Fibroblast of skin of left biceps (primary cell): ENCODE measurements around the gene GC.
"Not testable (repeated sequence)": the region's sequence is repeated elsewhere in the genome, so short reads cannot be mapped to it uniquely, and the experiment has no call there.

Experiments
- DNase-seq, 2 experiments: peaks; one replicate each; pipeline ENCODE4 v3.0.0-alpha.2; 2013; ENCODE audit warnings: low read depth in 2 of 2

The GC gene

GRCh38 chr4:71768123-71768522 is 15.8 kb downstream of the GC start:
- no peak for DNase-seq

- DNase-seq: no peak
Observed at GRCh38 chr4:71765821-71766383, 18.0 kb downstream of the GC start.

GRCh38 chr4:71765350-71765749 is 18.5 kb downstream of the GC start:
- DNase-seq: peak in 1 of 2 experiments; percentile 2

- no peak for DNase-seq
Observed at GRCh38 chr4:71752383-71753042, 31.4 kb downstream of the GC start.

GRCh38 chr4:71749008-71749594 is 34.8 kb downstream of the GC start:
- DNase-seq: no peak

GRCh38 chr4:71746379-71746778 is 37.5 kb downstream of the GC start:
- no peak for DNase-seq

- not testable (repeated sequence) for DNase-seq
Observed at GRCh38 chr4:71738782-71739181, 45.1 kb downstream of the GC start.

GRCh38 chr4:71732706-71733105 is 51.2 kb downstream of the GC start:
- DNase-seq: no peak

GRCh38 chr4:71732066-71732465 is 51.8 kb downstream of the GC start:
- DNase-seq: no peak

- DNase-seq: no peak
Observed at GRCh38 chr4:71729856-71730255, 54.0 kb downstream of the GC start.

GRCh38 chr4:71713611-71714203 is 70.2 kb downstream of the GC start:
- peak; percentile 28 to 32 for DNase-seq

- no peak for DNase-seq
Observed at GRCh38 chr4:71711985-71712348, 71.9 kb downstream of the GC start.

- DNase-seq: no peak
Observed at GRCh38 chr4:71711044-71711984, 72.6 kb downstream of the GC start.

- DNase-seq: no peak
Observed at GRCh38 chr4:71709961-71710360, 73.9 kb downstream of the GC start.

GRCh38 chr4:71698141-71698540 is 85.7 kb downstream of the GC start:
- DNase-seq: no peak

- DNase-seq: no peak
Observed at GRCh38 chr4:71697031-71697430, 86.8 kb downstream of the GC start.

- no peak for DNase-seq
Observed at GRCh38 chr4:71694961-71695360, 88.9 kb downstream of the GC start.

- DNase-seq: no peak
Observed at GRCh38 chr4:71692963-71693362, 90.9 kb downstream of the GC start.

- DNase-seq: no peak
Observed at GRCh38 chr4:71692198-71692597, 91.7 kb downstream of the GC start.
